Choroid plexus epithelial cell (primary cell): ENCODE data around the gene PRSS27.

ENCODE experiments used
- DNase-seq: peaks from one replicate; pipeline ENCODE4 v3.0.0-alpha.2; 2010; ENCODE audit warnings: low read depth
- H3K4me3 ChIP-seq: 2 replicates; pipeline ENCODE4 v1.5.1; 2011; ENCODE audit warnings: low read depth, mild to moderate bottlenecking, control low read depth, low read length, moderate library complexity
- CTCF ChIP-seq: conservative IDR thresholded peaks from 2 replicates; pipeline ENCODE4 v1.5.1; 2011; ENCODE audit warnings: low read depth, mild to moderate bottlenecking, control low read depth, inconsistent platforms, low read length, moderate library complexity

PRSS27 gene

DNA sequence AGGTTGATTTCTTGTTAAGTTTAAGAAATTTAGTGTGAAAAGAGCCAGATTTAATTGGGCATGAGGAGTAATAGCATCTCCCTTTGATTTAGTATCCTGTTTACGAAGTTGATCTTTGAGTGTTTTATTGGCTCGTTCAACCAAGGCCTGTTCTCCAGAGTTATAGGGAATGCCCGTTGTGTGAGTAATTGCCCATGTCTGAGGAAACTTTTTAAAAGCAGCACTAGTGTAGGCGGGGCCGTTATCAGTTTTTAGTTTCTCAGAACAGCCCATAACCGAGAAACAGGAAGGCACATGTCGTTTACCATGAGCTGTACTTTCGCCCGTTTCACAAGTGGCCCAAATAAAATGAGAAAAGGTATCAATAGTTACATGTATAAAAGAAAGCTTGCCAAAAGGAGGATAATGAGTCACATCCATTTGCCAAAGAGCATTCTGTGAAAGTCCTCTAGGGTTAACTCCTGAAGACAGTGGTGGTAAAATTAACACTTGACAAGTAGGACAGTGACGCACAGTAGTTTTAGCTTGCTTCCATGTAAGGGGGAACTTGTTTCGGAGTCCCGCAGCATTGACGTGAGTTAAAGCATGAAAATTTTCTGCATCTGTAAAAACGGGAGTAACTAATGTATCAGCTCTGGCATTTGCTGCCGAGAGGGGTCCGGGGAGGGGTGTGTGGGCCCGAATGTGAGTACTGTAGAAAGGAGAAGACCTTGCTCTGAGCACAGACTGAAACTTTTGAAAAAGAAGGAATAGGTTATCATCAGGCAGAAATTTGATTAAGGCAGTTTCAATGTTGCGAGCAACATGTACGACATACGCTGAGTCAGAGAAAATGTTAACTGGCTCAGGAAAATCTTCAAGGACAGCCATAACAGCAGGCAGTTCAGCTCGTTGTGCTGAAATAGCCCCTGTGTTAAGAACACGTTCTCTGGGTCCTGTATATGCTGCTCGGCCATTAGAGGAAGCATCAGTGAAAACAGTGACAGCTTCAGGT, 56.2 kb downstream of the PRSS27 start:
- DNase-seq, result peak; percentile 7
- H3K4me3 ChIP-seq, result no peak overlapping the region
- no peak for TF ChIP-seq CTCF
